ENCODE data around the gene PLG.
"Not testable (repeated sequence)": the region's sequence is repeated elsewhere in the genome, so short reads cannot be mapped to it uniquely, and the experiment has no call there.

Gene PLG

DNA sequence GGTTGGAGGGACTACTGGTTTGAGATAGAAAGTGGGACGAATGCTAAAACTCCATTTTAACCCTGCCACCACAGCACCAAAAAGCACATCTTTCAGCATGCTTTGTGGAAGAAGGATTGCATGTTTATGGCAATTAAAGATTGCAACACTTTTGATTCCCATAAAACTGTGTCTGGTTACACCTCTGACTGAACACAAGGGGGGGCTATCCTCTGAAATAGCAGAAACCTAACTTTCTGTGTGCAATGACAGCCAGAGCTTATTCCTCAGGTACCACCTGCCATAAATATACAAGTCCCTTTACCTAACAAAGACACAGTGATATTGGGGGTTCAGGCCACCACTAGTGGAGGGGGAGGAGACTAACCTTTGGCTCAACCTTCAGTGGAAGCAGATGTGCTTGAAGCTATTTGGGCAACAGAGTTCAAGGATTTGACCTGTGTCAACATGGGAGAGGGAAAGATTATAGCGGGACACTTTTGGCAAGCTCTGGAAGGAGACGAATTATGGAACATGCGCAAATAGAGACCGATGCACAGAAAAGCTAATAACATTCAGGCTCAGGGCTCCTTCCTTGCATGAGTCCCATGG, 9.6 kb upstream of the PLG start:
- no peak overlapping the region for H3K4me3 ChIP-seq (ENCODE audit: low read length)
- no peak for DNase-seq (ENCODE audit: low read depth)
- TF ChIP-seq, protein P1, sequence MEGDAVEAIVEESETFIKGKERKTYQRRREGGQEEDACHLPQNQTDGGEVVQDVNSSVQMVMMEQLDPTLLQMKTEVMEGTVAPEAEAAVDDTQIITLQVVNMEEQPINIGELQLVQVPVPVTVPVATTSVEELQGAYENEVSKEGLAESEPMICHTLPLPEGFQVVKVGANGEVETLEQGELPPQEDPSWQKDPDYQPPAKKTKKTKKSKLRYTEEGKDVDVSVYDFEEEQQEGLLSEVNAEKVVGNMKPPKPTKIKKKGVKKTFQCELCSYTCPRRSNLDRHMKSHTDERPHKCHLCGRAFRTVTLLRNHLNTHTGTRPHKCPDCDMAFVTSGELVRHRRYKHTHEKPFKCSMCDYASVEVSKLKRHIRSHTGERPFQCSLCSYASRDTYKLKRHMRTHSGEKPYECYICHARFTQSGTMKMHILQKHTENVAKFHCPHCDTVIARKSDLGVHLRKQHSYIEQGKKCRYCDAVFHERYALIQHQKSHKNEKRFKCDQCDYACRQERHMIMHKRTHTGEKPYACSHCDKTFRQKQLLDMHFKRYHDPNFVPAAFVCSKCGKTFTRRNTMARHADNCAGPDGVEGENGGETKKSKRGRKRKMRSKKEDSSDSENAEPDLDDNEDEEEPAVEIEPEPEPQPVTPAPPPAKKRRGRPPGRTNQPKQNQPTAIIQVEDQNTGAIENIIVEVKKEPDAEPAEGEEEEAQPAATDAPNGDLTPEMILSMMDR (conservative IDR thresholded peaks at IDR 0.05; ENCODE audit: low read depth, low read length) = no peak

DNA sequence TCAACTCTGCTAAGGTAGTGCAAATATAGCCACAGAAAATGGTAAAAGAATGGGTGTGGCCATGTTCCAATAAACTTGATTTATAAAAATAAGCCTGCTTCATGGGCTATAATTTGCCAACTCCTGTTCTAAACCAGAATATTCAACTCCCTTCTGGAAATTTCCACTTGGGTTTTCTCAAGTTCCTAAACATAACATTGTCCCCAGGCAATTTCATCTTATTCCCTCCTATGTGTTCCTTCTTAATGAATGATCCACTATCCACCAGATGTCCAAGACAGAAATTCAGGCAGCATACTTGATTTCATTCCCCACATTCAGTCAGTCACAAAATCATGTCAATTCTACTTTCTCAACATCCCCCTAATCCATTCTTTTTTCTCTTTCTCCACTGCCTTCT, 7.0 kb upstream of the PLG start:
- DNase-seq (ENCODE audit: low read depth); H3K4me3 ChIP-seq (ENCODE audit: low read length): not testable (repeated sequence)

DNA sequence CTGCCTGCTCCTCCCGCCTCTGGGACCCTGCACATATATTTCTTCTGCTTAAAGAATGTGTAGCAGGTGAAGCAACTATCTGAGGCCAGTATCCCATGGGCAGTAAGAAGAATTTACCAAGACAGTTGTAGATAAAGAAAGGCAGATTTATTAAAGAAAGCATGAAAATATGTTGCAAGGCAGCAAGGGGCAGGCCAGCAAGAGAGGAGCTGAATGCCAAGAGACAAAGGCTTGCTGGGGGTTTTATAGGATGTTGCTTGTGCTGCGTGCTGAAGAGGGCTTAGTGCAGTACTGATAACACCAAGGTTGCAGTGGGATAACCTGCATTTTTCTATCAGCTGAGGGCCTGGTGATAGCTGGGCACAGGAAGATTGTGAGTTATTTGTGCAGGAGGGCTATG, 6.4 kb upstream of the PLG start:
- not testable (repeated sequence) for H3K4me3 ChIP-seq (ENCODE audit: low read length); DNase-seq (ENCODE audit: low read depth)

DNA sequence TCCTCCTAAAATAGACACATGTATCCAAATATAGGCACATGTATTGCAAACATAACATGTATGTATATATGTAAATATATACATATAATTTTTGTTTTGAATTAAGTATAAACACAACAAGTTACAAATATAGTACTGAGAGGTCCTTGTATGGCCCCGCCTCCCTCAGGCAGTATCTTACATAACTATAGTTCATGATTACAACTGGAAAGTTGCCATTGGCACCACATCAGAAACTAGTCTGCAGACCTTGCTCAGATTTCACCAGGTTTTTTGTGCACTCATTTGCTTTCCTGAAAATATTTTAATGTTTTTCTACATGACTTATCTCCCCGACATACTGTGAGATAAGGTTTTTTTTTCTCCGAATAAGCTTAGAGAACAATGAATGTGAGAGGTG, 5.2 kb upstream of the PLG start:
- DNase-seq (ENCODE audit: low read depth); H3K4me3 ChIP-seq (ENCODE audit: low read length): not testable (repeated sequence)

DNA sequence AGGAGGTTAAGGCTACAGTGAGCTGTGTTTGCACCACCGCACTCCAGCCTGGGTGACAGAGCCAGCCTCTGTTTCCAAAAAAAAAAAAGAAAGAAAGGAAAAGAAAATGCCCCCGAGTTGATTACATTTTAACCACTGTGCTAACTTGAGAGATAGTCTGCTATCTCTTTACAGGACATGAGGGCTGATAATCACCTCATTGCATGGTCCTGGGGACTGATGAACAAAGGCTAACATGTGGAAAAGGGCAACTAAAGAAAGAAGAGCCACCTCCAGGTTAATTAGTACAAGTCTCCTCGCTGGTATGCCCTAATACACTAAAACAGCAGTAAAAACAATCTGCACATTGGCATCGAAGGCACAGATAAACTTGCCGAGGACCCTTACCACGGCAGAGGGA, 4.2 kb upstream of the PLG start:
- no peak overlapping the region for H3K4me3 ChIP-seq (ENCODE audit: low read length)
- DNase-seq (ENCODE audit: low read depth) = no peak
- TF ChIP-seq, protein P1 (conservative IDR thresholded peaks at IDR 0.05; ENCODE audit: low read depth, low read length) = no peak

DNA sequence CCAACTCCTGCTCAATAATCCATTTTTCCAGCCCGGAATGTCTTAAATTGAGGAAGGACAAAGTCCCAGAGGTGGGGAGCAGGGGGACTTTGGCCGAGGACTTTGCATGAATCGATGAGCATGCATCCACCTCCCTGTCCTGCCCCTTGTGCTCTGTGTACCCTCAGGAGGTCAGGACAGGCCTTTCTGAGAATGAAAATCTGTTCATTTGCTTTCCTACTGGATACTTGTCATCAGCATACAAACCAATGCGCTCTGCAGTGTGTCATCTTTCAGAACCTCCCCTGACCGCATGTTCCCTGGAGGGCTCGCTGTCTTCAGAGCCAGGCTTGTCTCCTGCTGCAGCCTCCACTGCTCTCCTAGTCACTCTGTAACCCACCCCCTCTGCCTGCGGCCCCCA, 2.6 kb downstream of the PLG start:
- not testable (repeated sequence) for DNase-seq (ENCODE audit: low read depth); H3K4me3 ChIP-seq (ENCODE audit: low read length)

DNA sequence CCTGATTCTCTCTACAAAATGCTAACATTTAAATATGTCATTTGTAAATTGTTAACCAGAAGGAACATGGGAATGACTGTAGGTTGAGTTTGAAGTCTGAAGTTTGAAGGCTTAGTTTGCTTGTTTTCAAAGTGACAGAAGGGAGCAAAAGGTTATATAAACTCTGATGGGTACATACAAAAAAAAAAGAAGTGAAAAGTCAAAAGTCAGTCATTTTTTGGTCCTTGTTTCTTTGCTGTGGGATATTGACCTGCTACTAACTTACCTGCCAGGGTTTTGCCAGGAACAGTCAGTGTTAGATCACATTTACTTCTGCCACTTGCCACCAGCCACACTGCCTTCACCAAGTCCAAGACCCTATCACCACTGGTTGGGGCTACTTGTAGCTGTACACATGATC, 6.9 kb downstream of the PLG start:
- H3K4me3 ChIP-seq (ENCODE audit: low read length); DNase-seq (ENCODE audit: low read depth): not testable (repeated sequence)

DNA sequence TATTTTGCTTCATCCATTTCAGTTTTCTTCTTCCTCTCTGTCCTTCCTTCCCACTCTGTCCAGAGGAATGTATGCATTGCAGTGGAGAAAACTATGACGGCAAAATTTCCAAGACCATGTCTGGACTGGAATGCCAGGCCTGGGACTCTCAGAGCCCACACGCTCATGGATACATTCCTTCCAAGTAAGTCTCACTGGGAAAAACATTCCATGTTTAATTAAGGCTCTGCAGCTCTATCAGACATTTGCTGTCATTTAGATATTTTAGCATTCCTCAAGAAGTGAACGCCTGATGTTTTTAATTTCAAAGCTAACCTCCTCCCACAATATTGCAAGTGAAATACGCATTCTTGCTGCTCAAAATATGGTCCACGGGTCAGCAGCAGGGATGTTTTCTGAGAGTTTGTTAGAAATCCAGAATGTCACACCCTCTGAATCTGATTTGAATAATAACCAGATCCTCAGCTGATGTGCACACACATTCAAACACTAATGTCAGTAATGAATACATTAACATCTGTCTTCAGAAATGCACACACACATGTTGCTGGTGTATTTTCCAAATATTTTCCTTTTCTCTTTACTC, 12.8 kb downstream of the PLG start:
- no peak for DNase-seq (ENCODE audit: low read depth)
- TF ChIP-seq, protein P1 (conservative IDR thresholded peaks at IDR 0.05; ENCODE audit: low read depth, low read length) = no peak
- no peak overlapping the region for H3K4me3 ChIP-seq (ENCODE audit: low read length)

DNA sequence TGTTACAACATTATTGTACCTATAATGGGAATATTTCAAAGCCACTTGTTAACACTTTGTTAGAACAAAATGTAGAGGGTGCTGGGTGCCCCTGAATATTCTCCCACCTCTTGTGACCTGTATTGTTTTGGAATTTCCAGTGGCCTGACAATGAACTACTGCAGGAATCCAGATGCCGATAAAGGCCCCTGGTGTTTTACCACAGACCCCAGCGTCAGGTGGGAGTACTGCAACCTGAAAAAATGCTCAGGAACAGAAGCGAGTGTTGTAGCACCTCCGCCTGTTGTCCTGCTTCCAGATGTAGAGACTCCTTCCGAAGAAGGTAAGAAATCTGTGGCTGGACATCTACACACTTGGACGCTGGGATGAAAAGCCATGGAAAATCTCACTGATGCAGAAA, 28.9 kb downstream of the PLG start:
- H3K4me3 ChIP-seq (ENCODE audit: low read length) = no peak overlapping the region

More for the DNA sequence above, 28.9 kb downstream of the PLG start:
- no peak for DNase-seq (ENCODE audit: low read depth)
- TF ChIP-seq, protein P1 (conservative IDR thresholded peaks at IDR 0.05; ENCODE audit: low read depth, low read length) = peak; percentile 4
